Measurements from ENCODE around the gene TNFAIP2.

GRCh38 chr14:103104389-103104653, 18.9 kb upstream of the TNFAIP2 start:
- TF ChIP-seq CTCF (IDR thresholded peaks at IDR 0.05) (no peak), POLR2A (IDR thresholded peaks at IDR 0.05) (no peak)

Measured in right lobe of liver (tissue), 4 donors.